ENCODE results near the gene GFOD2.
A peak's percentile ranks its signal among the peaks of the same experiment; 100 is the strongest.

The GFOD2 gene

GRCh38 chr16:67656344-67657016 is 62.6 kb downstream of the GFOD2 start:
- no peak overlapping the region for H3K9ac ChIP-seq (ENCODE audit: low read length in 5 of 5)
- peaks cover 23 to 39% (median 25%) of the 10 kb centered on the region in 5 donors for H3K27me3 ChIP-seq (ENCODE audit: control insufficient read depth in 5 of 5, insufficient read depth in 4 of 5, low read length in 5 of 5)
- H3K4me1 ChIP-seq (ENCODE audit: control insufficient read depth in 5 of 5, insufficient read depth in 5 of 5, low read length in 5 of 5), result peaks cover 0 to 36% (median 30%) of the 10 kb centered on the region in 5 donors
- H3K4me3 ChIP-seq (ENCODE audit: low read depth in 1 of 5, low read length in 5 of 5), result no peak overlapping the region
- no peak overlapping the region for H3K27ac ChIP-seq (ENCODE audit: low read depth, low read length)
- H3K36me3 ChIP-seq (ENCODE audit: control insufficient read depth in 5 of 5, insufficient read depth in 5 of 5, low read length in 5 of 5), result peaks cover 0 to 24% (median 14%) of the 10 kb centered on the region in 5 donors
- no peaks in the 10 kb centered on the region for H3K9me3 ChIP-seq (ENCODE audit: control insufficient read depth in 5 of 5, low read length in 5 of 5)

GRCh38 chr16:67655363-67655762 is 63.8 kb downstream of the GFOD2 start:
- Histone ChIP-seq H3K4me1 (ENCODE audit: control insufficient read depth in 5 of 5, insufficient read depth in 5 of 5, low read length in 5 of 5) (peaks cover 0 to 25% (median 24%) of the 10 kb centered on the region in 5 donors), H3K4me3 (ENCODE audit: low read depth in 1 of 5, low read length in 5 of 5) (no peak overlapping the region), H3K9me3 (ENCODE audit: control insufficient read depth in 5 of 5, low read length in 5 of 5) (no peaks in the 10 kb centered on the region), H3K9ac (ENCODE audit: low read length in 5 of 5) (no peak overlapping the region), H3K27ac (ENCODE audit: low read depth, low read length) (no peak overlapping the region), H3K36me3 (ENCODE audit: control insufficient read depth in 5 of 5, insufficient read depth in 5 of 5, low read length in 5 of 5) (peaks cover 0 to 24% (median 14%) of the 10 kb centered on the region in 5 donors), H3K27me3 (ENCODE audit: control insufficient read depth in 5 of 5, insufficient read depth in 4 of 5, low read length in 5 of 5) (peaks cover 28 to 44% (median 33%) of the 10 kb centered on the region in 5 donors)

- Histone ChIP-seq H3K4me3 (ENCODE audit: low read depth in 1 of 5, low read length in 5 of 5) (no peak overlapping the region), H3K36me3 (ENCODE audit: control insufficient read depth in 5 of 5, insufficient read depth in 5 of 5, low read length in 5 of 5) (peaks cover 0 to 24% (median 14%) of the 10 kb centered on the region in 5 donors), H3K9ac (ENCODE audit: low read length in 5 of 5) (no peak overlapping the region), H3K27me3 (ENCODE audit: control insufficient read depth in 5 of 5, insufficient read depth in 4 of 5, low read length in 5 of 5) (peaks cover 28 to 51% (median 41%) of the 10 kb centered on the region in 5 donors), H3K4me1 (ENCODE audit: control insufficient read depth in 5 of 5, insufficient read depth in 5 of 5, low read length in 5 of 5) (peaks cover 2 to 25% (median 23%) of the 10 kb centered on the region in 5 donors), H3K9me3 (ENCODE audit: control insufficient read depth in 5 of 5, low read length in 5 of 5) (no peaks in the 10 kb centered on the region), H3K27ac (ENCODE audit: low read depth, low read length) (no peak overlapping the region)
Observed at GRCh38 chr16:67654403-67654911, 64.7 kb downstream of the GFOD2 start.

GRCh38 chr16:67653789-67654402 is 65.2 kb downstream of the GFOD2 start:
- Histone ChIP-seq H3K27me3 (ENCODE audit: control insufficient read depth in 5 of 5, insufficient read depth in 4 of 5, low read length in 5 of 5) (peaks cover 29 to 57% (median 43%) of the 10 kb centered on the region in 5 donors), H3K4me3 (ENCODE audit: low read depth in 1 of 5, low read length in 5 of 5) (peak overlapping the region in 1 of 5 donors; percentile 38), H3K9ac (ENCODE audit: low read length in 5 of 5) (no peak overlapping the region), H3K36me3 (ENCODE audit: control insufficient read depth in 5 of 5, insufficient read depth in 5 of 5, low read length in 5 of 5) (peaks cover 0 to 23% (median 14%) of the 10 kb centered on the region in 5 donors), H3K4me1 (ENCODE audit: control insufficient read depth in 5 of 5, insufficient read depth in 5 of 5, low read length in 5 of 5) (peaks cover 4 to 23% (median 20%) of the 10 kb centered on the region in 5 donors), H3K9me3 (ENCODE audit: control insufficient read depth in 5 of 5, low read length in 5 of 5) (no peaks in the 10 kb centered on the region), H3K27ac (ENCODE audit: low read depth, low read length) (no peak overlapping the region)

- Histone ChIP-seq H3K27me3 (ENCODE audit: control insufficient read depth in 5 of 5, insufficient read depth in 4 of 5, low read length in 5 of 5) (peaks cover 36 to 63% (median 50%) of the 10 kb centered on the region in 5 donors), H3K36me3 (ENCODE audit: control insufficient read depth in 5 of 5, insufficient read depth in 5 of 5, low read length in 5 of 5) (peaks cover 0 to 17% (median 12%) of the 10 kb centered on the region in 5 donors), H3K27ac (ENCODE audit: low read depth, low read length) (no peak overlapping the region), H3K4me1 (ENCODE audit: control insufficient read depth in 5 of 5, insufficient read depth in 5 of 5, low read length in 5 of 5) (peaks cover 4 to 26% (median 18%) of the 10 kb centered on the region in 5 donors), H3K9me3 (ENCODE audit: control insufficient read depth in 5 of 5, low read length in 5 of 5) (no peaks in the 10 kb centered on the region), H3K9ac (ENCODE audit: low read length in 5 of 5) (no peak overlapping the region), H3K4me3 (ENCODE audit: low read depth in 1 of 5, low read length in 5 of 5) (peak overlapping the region in 1 of 5 donors; percentile 38)
Observed at GRCh38 chr16:67653128-67653788, 65.9 kb downstream of the GFOD2 start.

- peaks cover 0 to 11% (median 7%) of the 10 kb centered on the region in 5 donors for H3K36me3 ChIP-seq (ENCODE audit: control insufficient read depth in 5 of 5, insufficient read depth in 5 of 5, low read length in 5 of 5)
- no peak overlapping the region for H3K27ac ChIP-seq (ENCODE audit: low read depth, low read length)
- no peak overlapping the region for H3K4me3 ChIP-seq (ENCODE audit: low read depth in 1 of 5, low read length in 5 of 5)
- H3K9ac ChIP-seq (ENCODE audit: low read length in 5 of 5), result no peak overlapping the region
- peaks cover 4 to 26% (median 18%) of the 10 kb centered on the region in 5 donors for H3K4me1 ChIP-seq (ENCODE audit: control insufficient read depth in 5 of 5, insufficient read depth in 5 of 5, low read length in 5 of 5)
- H3K27me3 ChIP-seq (ENCODE audit: control insufficient read depth in 5 of 5, insufficient read depth in 4 of 5, low read length in 5 of 5), result peaks cover 41 to 68% (median 54%) of the 10 kb centered on the region in 5 donors
- H3K9me3 ChIP-seq (ENCODE audit: control insufficient read depth in 5 of 5, low read length in 5 of 5), result no peaks in the 10 kb centered on the region
Observed at GRCh38 chr16:67652578-67653127, 66.5 kb downstream of the GFOD2 start.

- Histone ChIP-seq H3K27me3 (ENCODE audit: control insufficient read depth in 5 of 5, insufficient read depth in 4 of 5, low read length in 5 of 5) (peaks cover 41 to 74% (median 60%) of the 10 kb centered on the region in 5 donors), H3K36me3 (ENCODE audit: control insufficient read depth in 5 of 5, insufficient read depth in 5 of 5, low read length in 5 of 5) (peaks cover 0 to 4% (median under 1%) of the 10 kb centered on the region in 5 donors), H3K9me3 (ENCODE audit: control insufficient read depth in 5 of 5, low read length in 5 of 5) (no peaks in the 10 kb centered on the region), H3K9ac (ENCODE audit: low read length in 5 of 5) (no peak overlapping the region), H3K4me1 (ENCODE audit: control insufficient read depth in 5 of 5, insufficient read depth in 5 of 5, low read length in 5 of 5) (peaks cover 4 to 26% (median 18%) of the 10 kb centered on the region in 5 donors), H3K27ac (ENCODE audit: low read depth, low read length) (no peak overlapping the region), H3K4me3 (ENCODE audit: low read depth in 1 of 5, low read length in 5 of 5) (no peak overlapping the region)
Observed at GRCh38 chr16:67651847-67652246, 67.3 kb downstream of the GFOD2 start.

GRCh38 chr16:67651039-67651438 is 68.1 kb downstream of the GFOD2 start:
- peaks cover 39 to 79% (median 66%) of the 10 kb centered on the region in 5 donors for H3K27me3 ChIP-seq (ENCODE audit: control insufficient read depth in 5 of 5, insufficient read depth in 4 of 5, low read length in 5 of 5)
- no peak overlapping the region for H3K4me3 ChIP-seq (ENCODE audit: low read depth in 1 of 5, low read length in 5 of 5)
- peaks cover 4 to 26% (median 18%) of the 10 kb centered on the region in 5 donors for H3K4me1 ChIP-seq (ENCODE audit: control insufficient read depth in 5 of 5, insufficient read depth in 5 of 5, low read length in 5 of 5)
- H3K9ac ChIP-seq (ENCODE audit: low read length in 5 of 5), result no peak overlapping the region
- H3K27ac ChIP-seq (ENCODE audit: low read depth, low read length), result no peak overlapping the region
- no peaks in the 10 kb centered on the region for H3K9me3 ChIP-seq (ENCODE audit: control insufficient read depth in 5 of 5, low read length in 5 of 5)
- no peaks in the 10 kb centered on the region for H3K36me3 ChIP-seq (ENCODE audit: control insufficient read depth in 5 of 5, insufficient read depth in 5 of 5, low read length in 5 of 5)

- H3K9ac ChIP-seq (ENCODE audit: low read length in 5 of 5), result no peak overlapping the region
- peak overlapping the region in 2 of 5 donors; percentile 28 to 34 for H3K4me3 ChIP-seq (ENCODE audit: low read depth in 1 of 5, low read length in 5 of 5)
- peaks cover 47 to 81% (median 73%) of the 10 kb centered on the region in 5 donors for H3K27me3 ChIP-seq (ENCODE audit: control insufficient read depth in 5 of 5, insufficient read depth in 4 of 5, low read length in 5 of 5)
- H3K9me3 ChIP-seq (ENCODE audit: control insufficient read depth in 5 of 5, low read length in 5 of 5), result no peaks in the 10 kb centered on the region
- peaks cover 4 to 30% (median 20%) of the 10 kb centered on the region in 5 donors for H3K4me1 ChIP-seq (ENCODE audit: control insufficient read depth in 5 of 5, insufficient read depth in 5 of 5, low read length in 5 of 5)
- no peaks in the 10 kb centered on the region for H3K36me3 ChIP-seq (ENCODE audit: control insufficient read depth in 5 of 5, insufficient read depth in 5 of 5, low read length in 5 of 5)
- H3K27ac ChIP-seq (ENCODE audit: low read depth, low read length), result no peak overlapping the region
Observed at GRCh38 chr16:67650023-67650422, 69.1 kb downstream of the GFOD2 start.
